H54 (cell line): Measurements from ENCODE around the gene ELAVL1.

Experiments used
- DNase-seq: peaks from one replicate; pipeline ENCODE4 v3.0.0; 2011; ENCODE audit warnings: low spot score, mixed read lengths; ENCODE audit not compliant: insufficient read length
- FAIRE-seq: peaks from 3 replicates; lab custom pipeline; 2011; peaks lifted over from hg19 to GRCh38; lab: Jason Lieb, UNC
- POLR2A ChIP-seq: IDR thresholded peaks from 2 replicates; pipeline ENCODE4 v1.6.1; 2011; ENCODE audit warnings: low read depth, mild to moderate bottlenecking, low read length

The ELAVL1 gene

DNA sequence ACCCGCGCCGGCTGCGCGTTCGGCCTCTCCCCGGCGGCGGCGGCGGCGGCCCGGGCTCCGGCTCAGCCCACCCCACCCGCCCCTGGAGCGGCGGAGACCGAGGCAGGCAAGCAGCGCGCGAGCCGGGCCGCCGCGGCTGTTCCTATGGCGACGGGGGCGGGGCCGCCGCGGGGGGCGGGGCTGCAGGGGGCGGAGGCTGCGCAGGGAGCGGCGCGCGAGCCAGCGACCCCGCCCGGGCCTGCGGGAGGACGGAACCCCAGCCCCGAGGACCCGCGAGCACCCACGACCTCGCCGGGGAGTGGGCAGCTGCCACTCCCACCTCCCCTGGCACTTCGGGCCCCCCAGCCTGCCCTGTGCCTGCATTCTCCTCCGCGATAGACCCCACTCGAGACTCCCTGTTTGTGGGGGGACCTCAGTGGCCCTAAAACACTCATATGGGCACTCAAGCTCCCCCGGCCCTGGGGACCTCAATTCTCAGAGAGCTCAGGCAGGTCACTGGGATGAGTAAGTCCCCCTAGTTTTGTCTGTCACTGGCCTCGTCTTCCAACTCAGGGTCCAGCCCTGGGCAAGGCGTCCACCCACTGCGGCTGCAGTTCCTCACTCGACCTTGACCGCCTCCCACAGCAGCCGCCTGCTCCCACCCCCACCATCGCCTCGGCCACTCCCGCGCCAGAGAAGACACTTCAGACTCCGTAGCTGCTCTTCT lies 79.3 kb downstream of the ELAVL1 start, which contains the start of gene CTXN1:
Gene CTXN1 (minus strand): TSS at position 115 of the 706 bp plus-strand sequence. CDS start 597 bp downstream, outside the sequence.
- no peak for TF ChIP-seq POLR2A
- DNase-seq = peak; percentile 75

DNA sequence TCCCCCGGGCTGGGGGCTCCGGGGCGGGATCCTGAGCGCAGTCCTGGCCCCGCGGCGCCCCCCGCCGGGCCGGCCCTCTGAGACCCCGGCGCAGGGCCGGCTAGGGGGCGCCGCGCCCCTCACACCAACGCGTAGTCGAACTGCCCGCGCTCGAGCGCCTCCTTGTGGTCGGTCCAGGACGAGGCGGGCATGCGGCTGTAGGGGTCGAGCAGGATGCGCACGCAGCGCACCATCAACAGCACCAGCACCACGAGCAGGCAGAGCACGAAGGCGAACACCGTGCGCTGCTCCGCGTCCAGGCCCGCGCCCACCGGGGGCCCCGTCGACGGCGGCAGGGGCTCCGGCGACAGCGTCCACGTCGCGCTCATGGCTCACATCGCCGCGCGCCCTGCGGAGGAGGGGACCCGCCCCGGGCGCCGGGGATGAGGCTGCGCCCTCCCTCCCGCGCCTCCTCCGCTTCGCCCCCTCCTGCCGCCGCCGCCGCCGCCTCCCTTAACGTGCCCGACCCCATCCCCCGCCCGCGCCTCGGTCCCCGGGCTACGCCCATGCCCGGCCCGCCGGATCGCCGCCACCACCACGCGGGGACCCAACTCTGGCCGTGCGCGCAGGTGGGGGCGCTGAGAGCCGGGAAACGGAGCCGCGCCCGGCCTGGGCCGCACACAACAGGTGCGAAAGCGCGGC lies 80.1 kb downstream of the ELAVL1 start:
- DNase-seq (peak; percentile 93), FAIRE-seq (no peak)
- no peak for TF ChIP-seq POLR2A

More for the DNA sequence above, 79.3 kb downstream of the ELAVL1 start, which contains the start of gene CTXN1:
- no peak for FAIRE-seq

DNA sequence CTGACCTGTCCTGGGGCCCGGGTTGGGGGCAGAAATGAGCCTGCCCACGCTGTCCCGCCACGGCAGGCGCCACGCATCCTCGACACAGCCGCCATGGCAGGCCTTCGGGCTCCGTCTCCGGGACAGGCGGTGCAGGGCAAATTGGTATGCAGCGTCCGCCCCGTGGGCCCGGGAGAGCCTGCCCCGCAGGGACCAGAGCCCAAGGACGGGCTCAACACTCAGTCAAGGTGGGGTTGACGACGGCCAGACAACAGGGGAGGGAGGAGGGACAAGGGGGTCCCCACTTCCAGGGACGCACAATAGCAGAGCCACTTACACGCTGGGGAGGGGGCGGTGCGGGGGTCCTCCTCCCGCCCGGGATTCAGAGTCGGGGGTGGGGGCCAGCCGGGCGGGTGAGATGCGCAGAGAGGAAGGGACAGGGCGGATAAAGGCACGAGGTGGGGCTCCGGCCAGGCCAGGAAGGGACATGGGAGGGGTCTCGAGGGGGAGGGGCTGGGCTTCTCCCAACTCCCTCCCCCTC lies 80.7 kb downstream of the ELAVL1 start:
- FAIRE-seq = no peak
- no peak for TF ChIP-seq POLR2A
- DNase-seq = no peak

DNA sequence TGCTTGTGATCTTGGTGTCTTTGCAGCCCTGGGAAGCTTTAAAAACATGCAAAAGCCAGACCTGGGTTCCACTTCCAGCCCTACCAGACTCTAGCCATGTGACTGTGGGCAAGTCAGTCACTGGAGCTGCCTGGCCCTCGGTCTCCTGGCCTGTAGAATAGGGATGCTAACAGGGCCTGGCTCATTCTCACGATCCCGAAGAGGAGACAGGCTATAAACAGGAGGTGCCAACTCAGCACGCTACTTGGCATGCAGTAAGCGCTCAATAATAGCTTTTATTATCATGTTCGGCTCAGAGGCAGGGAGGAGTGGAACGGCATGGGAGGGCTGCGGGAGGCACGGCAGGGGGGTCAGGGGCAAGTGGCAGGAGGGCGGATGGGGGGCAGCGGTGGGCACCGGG lies 81.2 kb downstream of the ELAVL1 start:
- FAIRE-seq = no peak
- TF ChIP-seq POLR2A = no peak
- DNase-seq = no peak

DNA sequence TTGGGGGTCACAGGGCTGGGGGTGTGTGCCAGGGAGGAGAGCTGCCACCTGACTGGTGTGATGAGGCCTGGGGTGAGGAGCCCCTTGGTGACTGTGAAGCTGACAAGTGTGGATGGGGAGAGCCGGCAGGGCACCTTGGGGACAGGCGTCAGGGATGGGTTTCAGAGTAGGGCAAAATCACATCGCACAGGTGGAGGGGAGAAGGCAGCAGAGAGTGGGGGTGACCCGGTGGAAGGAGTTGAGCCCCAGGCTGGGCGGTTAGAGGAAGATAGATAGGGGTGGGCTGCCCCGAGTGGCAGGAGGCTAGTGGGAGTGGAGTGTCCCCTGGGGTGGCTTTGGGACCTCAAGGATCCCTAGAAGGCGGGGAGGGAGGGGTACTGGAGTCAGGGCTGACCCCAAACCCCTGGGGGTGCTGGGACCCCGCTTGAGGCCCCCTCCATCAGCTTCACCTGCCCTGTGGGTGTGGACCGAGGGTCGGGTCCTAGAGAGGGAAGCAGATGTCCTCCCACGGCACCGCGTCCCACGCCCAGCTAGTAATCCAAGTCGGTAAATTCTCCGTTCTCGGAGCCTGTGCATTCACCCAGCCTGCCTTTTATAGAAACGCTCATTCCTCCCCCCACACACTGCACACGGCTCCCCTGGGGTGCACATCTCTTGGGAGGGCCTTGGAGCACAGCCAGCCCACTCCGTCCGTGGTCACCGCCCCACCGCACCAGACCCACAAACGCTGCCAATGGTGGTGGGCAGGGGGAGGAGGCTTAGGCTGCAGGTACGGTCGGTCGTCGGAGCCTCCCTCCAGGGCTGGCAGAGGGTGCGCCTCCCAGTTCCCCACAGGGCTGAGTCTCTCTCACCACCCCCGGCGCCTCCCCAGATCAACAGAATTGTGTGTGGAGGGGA lies 81.9 kb downstream of the ELAVL1 start:
- no peak for TF ChIP-seq POLR2A
- DNase-seq = no peak
- FAIRE-seq = no peak

DNA sequence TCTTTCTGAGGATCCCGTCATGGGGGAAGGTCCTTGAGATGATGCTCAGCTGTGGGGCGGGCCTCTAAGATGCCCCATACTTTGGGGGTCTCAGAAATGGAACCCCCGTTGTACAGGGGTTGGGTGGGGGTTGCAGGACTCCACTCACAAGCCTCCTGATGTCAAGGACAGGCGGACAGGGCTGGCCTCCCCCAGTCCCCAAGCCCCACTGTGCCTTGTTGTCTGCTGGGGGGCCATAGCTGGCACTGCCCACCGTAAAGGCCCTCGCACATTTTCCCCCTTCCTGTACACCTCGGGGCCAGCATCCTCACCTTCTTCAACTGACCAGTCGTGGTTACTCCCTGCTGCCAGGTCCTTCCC lies 82.6 kb downstream of the ELAVL1 start:
- no peak for FAIRE-seq
- no peak for TF ChIP-seq POLR2A

DNA sequence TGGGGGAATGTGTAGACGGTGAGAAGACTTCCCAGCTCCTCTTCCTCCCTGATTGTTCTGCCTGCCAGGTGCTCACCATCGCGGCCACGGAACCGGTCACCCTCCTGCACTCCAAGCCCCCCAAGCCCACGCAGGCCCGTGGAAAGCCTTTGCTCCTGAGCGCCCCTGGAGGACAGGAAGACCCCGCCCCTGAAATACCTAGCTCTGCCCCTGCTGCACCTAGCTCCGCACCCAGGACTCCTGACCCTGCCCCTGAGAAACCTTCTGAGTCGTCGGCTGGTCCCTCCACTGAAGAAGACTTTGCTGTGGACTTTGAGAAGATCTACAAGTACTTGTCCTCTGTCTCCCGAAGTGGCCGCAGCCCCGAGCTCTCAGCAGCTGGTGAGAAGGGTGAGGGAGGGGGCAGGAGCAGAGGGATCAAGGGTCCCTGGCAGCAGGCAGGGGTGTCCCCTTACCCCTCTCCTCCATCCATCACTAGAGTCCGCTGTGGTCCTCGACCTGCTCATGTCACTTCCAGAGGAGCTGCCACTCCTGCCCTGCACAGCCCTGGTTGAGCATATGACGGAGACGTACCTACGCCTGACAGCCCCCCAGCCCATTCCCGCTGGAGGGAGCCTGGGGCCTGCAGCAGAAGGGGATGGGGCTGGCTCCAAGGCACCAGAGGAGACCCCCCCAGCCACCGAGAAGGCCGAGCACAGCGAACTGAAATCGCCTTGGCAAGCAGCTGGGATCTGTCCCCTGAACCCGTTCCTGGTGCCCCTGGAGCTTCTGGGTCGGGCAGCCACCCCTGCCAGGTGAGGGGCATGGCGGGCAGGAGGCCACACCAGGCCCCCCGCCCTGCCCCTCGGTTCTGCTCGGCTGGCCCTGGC lies 83.2 kb downstream of the ELAVL1 start:
- DNase-seq (no peak), FAIRE-seq (no peak)
- no peak for TF ChIP-seq POLR2A

More for the DNA sequence above, 82.6 kb downstream of the ELAVL1 start:
- no peak for DNase-seq

DNA sequence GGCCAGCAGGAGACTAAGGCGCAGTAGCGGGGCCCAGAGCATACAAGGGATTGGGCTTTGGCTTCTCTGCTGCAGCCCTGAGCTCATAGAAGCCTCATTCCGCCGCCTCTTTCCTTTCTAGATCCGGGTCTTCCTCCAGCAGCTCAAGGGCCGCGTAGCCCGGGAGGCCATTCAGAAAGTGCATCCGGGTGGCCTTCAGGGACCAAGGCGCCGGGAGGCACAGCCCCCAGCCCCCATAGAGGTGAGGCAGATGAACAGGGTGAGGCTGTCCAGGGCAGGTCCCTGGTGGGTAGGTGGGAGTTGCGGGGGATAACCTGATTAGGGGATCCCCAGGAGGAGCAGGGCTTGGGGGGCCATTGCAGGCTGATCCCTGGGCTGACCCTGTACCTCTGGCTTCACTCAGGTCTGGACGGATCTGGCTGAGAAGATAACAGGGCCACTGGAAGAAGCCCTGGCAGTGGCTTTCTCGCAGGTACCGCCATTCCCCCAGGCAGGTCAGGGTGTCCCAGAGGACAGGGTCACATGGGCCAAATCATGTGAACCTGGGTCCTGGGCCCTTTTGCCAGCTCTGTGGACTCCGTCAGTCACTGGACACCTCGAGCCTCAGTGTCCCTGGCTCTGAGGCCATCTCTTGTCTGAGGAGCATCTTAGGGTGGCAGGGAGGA lies 84.0 kb downstream of the ELAVL1 start:
- TF ChIP-seq POLR2A = no peak
- no peak for DNase-seq
- FAIRE-seq = no peak

DNA sequence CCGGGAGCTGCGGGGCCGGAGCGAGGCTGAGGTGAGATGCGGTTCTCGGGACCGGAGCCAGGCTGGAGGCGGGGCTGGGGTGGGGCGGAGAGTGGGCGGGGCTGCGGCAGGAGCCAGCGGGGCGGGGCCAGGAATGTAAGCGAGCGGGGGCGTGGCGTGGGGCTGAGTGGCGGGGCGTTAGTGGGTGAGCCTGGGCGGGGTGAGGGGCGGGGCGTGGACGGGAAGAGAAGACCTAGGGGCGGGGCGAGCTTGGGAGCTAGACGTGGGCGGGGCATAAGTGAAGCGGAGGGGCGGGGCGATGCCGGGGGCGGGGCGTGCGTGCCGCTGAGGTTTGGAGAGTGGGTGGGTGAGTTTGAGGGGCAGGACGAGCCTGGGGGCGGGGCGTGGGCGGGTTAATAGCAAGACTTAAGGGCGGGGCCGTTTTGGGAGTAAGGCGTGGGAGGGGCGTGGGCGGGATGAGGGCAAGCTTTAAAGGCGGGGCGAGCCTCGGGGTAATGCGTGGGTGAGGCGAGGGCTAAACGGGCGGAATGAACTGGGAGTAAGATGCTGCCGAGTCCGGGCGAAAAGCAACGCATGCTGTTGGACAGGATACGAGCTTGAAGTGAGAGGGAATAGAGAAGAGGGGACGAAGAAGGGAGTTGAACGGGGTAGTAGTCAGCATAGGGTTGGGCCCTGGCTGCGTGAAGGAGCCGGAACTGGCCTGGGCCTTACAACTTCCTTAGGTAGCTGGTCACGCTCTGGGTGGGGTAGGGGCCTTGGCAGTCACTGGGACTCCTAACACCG lies 84.7 kb downstream of the ELAVL1 start:
- TF ChIP-seq POLR2A = peak; percentile 45; the same call in 1 of the 2 replicates
- DNase-seq = peak; percentile 86
- FAIRE-seq = peak; percentile 15

DNA sequence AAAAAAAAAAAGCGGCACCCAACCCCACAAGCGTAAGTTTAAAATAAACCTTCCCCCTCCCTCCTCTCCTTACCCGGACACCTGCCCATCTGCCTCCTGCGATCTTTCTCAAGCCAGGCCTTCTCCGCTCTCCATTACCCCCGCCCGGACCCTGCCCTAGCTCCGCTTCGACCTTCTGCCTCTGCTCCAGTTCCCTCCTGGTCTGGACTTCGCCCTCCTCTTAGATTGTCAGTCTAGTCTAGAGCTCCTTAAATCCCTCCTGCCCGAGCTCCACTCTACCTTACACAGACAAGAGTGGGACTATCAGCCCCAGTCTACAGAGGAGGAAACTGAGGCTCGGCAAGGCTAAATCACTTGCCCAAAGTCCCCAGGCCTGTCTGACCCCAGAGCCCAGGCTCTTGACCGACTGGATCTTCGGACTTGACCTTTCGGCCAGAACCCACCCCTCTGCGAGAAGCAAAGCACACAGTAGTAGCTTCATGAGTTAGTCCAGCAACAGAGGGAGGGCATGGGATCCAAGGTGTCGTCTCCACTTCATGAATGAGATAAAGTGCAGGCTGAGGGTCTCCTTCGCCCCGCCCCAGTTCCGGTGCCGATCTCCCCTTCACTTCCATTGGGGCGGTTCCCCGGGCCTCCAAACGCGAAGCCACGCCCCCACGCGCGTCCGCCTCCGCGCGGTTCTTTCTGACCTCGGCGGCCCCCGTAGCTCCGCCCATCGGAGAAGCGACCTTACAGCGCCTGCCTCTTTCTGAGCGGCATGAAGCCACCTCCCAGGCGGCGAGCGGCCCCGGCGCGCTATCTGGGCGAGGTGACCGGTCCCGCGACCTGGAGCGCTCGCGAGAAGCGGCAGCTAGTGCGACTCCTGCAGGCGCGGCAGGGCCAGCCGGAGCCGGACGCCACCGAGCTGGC lies 85.6 kb downstream of the ELAVL1 start, which contains the start of gene SNAPC2:
Gene SNAPC2 (plus strand): TSS at position 729 of the 909 bp plus-strand sequence. CDS start 29 bp downstream, at position 758.
- DNase-seq (peak; percentile 94), FAIRE-seq (no peak)
- peak; percentile 66 for TF ChIP-seq POLR2A
